GM08714 (cell line): ENCODE results near the gene PRELP.
"Not testable (repeated sequence)": the region's sequence is repeated elsewhere in the genome, so short reads cannot be mapped to it uniquely, and the experiment has no call there.

ENCODE experiments used
- H3K4me3 ChIP-seq: fragments of 200-500 bp; sonication (Bioruptor generic); 2 replicates; pipeline ENCODE4 v1.5.1; 2014; ENCODE audit warnings: mild to moderate bottlenecking, low read length, inconsistent platforms
- ZNF274 ChIP-seq: IDR thresholded peaks from 2 replicates; pipeline ENCODE4 v1.6.1; 2012; ENCODE audit warnings: mild to moderate bottlenecking, low read depth, low read length

The PRELP gene

DNA sequence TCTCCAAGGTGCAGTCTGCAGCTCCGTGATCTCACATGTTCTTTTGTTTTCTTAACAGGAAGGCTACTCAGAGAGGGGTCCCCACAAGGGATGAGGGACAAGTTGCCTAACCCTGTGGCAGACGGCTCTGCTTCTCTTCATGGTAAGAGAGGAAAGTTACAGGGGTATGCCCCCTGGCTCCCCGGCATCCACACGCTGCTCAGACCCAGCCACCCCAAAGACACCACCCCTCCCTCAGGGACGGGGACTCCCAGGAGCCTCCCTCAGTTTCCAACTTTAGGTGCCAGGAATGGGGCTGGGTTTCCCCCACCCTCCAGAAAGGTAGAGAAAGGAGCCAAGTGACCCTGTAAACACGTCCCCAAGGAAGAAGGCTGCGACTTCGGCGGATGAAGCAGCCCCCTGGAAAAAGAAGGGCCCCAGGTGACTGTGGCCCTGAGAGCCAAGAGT lies 38.0 kb downstream of the PRELP start:
- no peak overlapping the region for H3K4me3 ChIP-seq

DNA sequence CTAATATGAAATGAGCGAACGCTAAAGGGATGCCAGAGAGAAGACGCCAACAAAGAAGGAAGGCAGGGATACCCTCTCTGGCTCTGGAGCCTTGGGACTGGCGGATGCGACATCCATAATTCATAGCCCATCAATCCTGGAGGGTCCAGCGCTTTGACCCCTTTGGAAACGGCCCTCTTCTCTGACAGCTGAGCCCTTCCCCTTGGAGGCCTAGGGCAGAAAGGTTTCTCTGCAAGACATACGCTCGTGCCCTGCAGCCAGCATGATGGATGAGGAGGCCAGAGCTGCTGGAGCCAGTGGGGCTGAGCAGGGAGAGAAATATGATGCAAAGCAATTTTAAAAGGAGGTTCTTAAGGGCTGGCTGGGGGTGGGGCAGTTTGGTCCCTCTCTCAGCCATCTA lies 40.6 kb downstream of the PRELP start:
- TF ChIP-seq ZNF274 = no peak
- H3K4me3 ChIP-seq = no peak overlapping the region

More for the DNA sequence above, 38.0 kb downstream of the PRELP start:
- no peak for TF ChIP-seq ZNF274

DNA sequence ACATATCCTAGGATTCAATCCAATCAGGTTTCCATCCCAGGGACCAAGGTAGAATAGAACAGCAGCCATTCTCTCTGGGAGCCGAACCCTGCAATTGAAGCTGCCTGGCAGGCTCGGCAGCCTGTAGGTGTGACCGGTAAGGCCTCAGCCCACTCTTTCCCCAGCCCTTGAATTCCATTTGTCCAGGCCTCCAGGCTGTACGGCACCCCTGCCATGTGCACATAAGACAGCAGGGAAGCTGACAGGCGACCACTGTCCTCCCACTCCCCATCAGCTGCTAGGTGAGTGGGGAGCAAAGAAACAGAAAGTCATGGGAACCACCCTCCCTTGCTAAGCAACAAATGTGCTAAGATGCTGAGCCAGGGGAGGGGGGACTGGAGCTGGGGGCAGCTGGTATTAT lies 41.3 kb downstream of the PRELP start:
- TF ChIP-seq ZNF274 = no peak
- no peak overlapping the region for H3K4me3 ChIP-seq

DNA sequence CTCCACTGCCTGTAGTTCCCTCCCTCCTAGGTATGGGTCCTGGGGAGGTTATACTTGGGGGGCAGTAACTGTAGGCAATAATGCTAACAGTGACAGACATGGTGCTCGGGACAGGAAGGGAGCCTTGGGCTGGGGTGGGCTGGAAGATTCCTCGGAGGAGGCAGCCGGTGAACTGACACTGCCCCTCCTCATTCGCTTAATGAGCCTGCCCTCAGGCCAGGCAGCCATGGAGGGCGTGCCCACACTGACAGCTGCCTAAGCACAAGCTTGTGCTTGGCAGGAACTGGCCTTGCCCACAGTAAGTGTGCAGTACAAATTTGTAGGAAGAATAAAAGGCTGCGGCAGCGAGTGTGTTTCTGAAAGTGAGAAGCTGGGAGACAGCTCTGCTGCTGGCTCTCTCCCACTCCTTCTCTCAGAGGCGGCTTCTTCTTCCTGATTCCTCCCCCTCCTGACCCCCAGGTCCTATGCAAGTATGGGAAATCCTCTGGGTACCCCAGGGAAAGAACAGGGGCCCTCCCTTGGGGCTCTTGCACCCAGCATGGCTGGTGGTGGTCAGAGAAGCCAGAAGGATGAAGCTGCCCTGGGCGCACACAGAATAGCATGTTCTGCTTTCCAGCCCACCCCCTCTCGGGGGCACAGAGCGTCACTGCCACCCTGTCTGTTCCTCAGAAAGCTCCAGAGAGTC lies 42.0 kb downstream of the PRELP start:
- TF ChIP-seq ZNF274 = no peak
- no peak overlapping the region for H3K4me3 ChIP-seq

DNA sequence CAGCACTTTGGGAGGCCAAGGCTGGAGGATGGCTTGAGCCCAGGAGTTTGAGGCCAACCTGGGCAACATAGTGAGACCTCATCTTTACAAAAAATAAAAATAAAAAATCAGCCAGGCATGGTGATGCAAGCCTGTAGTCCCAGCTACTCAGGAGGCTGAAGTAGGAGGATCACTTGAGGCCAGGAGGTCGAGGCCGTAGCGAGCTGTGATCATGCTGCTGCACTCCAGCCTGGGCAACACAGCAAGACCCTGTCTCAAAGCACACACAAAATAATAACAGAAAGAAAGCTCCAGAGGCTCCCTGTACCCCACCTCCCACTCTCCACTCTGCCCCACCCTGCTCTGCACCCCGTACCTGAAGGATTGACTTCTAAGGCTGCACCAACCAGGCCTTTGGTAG lies 42.5 kb downstream of the PRELP start:
- H3K4me3 ChIP-seq = not testable (repeated sequence)

DNA sequence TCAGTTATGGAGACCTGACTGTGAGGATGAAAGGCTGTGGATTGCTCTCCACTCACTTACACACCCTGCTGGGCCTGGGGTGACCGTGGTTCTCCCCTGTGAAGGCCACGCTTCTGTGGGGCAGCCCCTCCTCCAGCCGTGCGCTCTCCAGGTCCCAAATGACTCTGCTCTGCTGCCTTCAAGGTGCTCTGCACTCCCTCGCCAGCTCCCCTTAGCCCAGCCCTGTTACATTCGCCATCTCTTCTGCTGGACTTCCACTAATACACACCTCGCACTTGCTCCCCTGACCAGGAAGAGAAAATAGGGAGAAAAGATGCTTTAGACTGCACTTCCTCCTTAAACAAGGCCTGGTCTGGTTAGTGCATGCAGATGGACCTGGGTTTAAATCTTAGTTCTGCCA lies 42.9 kb downstream of the PRELP start:
- no peak overlapping the region for H3K4me3 ChIP-seq
- TF ChIP-seq ZNF274 = no peak

DNA sequence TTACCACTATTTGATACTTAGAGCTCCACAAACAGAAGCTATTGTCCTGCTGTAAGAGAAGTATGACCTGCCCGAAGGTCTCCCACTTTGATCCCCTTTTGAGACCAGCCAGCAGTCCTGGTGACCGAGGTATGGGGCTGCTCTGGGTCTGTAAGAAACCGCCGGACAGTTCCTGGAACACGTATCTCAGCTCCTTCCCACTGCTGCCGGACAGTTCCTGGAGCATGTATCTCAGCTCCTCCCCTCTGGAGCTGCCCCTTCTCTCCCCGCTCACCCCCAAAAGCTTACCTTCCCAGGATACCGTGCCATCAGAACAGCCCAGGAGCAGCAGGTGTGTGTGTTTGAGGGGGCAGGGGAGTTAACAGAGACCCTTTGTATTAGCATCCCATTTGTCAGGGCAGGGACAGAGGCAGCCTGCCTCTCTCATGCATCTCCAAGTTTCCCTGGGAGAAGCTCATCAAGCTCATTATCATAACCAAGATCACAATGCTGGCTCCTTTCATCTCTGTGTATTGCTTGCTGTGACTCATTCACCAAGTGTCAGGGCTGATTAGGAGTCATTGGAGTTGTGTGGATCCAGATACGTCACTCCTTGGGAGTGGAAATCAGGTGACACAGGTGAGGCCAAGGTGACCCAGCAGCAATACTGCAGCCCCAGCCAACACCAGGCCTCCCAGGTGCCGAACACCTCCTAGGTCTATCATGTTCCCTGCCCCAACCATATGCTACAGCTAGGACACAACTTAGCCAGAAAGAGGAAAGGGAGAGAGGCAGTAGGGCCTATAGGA lies 43.6 kb downstream of the PRELP start:
- no peak for TF ChIP-seq ZNF274

DNA sequence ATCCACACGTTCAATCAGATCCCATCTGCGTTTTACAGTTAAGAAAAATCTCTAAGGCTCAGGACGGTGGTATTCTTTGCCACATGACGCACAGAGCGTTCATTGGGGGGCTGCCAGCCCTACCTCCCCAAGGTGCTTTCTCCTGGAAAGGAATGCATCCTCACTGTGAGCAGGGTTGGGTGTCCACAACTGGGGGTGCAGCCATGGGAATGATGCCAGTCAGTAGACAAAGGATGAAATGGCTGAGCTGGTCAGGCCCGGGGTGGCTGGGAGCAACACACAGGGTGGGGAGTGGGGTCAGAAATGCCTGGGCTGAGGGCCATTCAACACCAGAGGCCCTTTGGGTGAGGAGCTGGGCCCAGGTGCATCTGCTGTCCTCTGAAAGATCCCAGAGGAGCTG lies 44.3 kb downstream of the PRELP start:
- H3K4me3 ChIP-seq = no peak overlapping the region
- TF ChIP-seq ZNF274 = no peak

More for the DNA sequence above, 43.6 kb downstream of the PRELP start:
- H3K4me3 ChIP-seq = no peak overlapping the region

DNA sequence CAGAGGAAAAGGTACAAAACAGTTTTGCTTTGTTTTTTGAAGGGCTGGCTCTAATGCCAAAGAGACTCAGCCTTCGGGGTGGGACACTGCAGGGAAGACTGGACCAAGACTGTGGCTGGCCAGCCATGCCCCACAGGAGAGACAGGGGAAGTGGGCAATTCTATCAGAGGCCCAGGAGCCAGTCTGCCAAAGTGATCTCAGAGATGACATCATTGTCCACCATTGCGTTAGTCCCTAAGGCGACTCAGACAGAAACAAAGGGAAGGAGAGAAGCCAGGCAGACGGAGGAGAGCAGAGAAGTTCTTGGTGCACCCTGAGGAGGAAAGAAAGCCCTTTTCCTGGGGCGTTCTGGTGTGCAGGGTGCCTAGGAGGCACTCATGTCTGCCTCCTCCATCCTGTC lies 44.7 kb downstream of the PRELP start:
- TF ChIP-seq ZNF274 = no peak
- H3K4me3 ChIP-seq = no peak overlapping the region

DNA sequence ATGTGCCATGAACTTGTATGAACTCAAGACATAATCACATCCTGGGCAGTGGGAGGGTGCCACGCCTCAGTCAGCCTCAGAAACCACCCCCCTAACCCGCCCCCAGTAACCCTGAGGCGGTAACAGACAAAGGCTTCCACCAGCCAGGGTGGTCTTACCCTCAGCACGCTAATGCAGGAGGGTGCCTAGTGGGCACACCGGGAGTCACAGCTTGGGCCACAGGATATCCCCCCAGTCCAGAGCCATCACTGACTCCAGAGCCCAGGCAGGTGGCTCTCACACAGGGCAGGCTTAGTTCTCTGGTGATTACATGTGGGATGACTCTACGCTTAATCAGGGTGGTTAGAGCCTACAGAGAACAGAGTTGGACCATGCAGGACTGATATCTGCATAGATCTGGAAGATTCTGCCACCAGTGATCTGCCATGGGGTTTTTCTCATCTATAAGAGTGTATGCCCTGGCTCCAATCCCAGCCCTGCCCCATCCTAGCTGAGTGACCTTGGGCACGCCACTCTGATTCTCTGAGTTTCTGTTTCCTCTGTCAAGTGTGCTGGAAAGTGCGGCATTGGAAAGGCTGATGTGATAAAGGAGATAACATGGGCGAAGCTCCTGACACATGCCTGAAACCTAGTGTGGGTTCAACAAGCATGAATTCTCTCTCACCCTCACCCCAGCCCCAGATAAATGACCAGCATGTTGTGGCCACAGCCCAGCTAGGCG lies 45.6 kb downstream of the PRELP start:
- H3K4me3 ChIP-seq = no peak overlapping the region
- TF ChIP-seq ZNF274 = no peak

DNA sequence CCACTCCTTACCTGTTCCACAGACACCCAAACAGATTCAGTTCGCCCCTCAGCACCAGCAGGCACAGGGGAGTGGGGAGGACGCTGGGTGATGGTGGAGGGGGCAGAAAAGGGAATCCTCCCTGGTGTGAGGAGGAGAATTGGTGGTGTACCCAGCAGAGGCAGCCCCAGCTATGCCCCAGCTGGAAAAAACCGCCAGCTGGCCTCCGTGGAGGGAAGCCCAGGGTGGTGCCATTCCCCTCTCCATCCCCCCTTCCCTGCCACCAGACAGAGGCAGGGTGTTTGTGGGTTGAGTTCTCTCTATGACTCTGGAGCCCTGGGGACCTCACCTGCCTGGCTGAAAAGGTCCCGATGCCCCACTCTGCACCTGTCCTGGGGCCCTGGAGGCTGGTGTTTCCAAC lies 46.2 kb downstream of the PRELP start:
- TF ChIP-seq ZNF274 = no peak
- no peak overlapping the region for H3K4me3 ChIP-seq

DNA sequence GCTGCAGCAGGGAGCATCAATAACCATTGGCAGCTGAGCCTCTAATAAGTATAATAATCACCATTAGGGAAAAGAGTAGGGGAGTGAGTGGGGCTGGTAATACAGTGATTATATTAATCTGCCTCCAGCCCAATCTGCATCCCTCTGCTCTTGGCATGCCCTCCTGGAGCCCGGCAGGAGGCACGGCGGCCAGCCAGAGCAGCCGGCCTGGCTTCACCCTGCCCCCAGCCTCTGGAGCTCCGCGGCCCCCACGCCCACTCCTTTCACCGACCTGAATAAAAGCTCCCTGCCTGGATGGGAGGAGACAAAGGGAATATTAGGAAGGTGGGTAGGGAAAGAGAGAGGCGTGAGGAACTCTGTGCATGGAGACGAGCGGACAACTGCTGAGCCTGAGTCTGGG lies 46.6 kb downstream of the PRELP start:
- no peak for TF ChIP-seq ZNF274
- H3K4me3 ChIP-seq = no peak overlapping the region

DNA sequence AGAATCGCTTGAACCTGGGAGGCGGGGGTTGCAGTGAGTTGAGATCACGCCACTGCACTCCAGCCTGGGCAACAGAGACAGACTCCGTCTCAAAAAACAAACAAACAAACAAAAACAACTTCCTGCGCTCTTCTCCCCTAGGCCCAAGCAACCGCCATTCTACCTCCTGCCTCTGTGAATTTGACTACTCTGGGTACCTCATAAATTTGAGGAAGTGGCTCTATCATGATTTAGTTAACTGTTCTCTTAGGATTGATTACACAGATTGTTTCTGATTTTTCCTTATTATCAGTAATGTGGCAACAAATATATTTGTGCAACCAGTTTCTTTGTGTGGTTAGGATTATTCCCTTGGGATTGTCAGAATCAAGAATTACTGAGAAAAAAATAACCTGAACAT lies 48.1 kb downstream of the PRELP start:
- H3K4me3 ChIP-seq = no peak overlapping the region
- TF ChIP-seq ZNF274 = no peak

DNA sequence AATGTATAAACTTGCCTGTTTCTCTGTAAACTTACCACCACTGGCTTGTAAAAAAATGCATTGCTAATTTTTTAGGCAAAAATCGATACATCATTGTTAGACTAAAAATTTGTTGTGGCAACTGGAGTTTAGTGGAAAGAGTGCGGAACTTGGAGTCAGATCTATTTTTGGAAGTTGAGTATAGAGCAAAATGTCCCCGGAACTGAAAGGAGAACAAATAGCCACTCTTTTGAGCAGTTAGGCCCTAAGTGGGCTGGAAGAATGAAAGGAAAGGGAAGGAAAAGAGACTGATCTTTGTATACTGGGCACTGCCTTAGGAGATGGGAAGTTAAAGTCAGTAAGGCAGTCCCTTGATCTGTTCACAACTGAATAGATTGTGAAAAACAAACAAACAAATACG lies 48.5 kb downstream of the PRELP start:
- H3K4me3 ChIP-seq = no peak overlapping the region
- TF ChIP-seq ZNF274 = no peak

DNA sequence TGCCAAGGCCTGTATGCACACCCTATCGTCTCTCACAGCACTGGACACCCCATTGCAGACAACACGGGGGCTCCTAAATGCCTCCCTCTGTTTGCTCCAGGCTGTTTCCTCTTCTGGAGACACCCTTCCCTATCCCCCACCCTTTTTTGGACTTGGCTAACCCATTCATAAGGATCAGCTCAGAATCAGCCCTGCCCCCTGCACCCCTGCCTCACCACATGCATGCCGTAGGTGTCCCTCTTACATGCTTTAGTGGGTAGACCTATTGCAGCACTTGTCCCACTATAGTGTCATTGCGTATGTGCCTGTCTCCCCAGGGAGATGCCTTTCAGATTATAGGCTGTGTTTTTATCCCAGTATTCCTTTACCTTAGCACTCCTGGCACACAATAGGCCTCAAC lies 49.2 kb downstream of the PRELP start:
- no peak for TF ChIP-seq ZNF274
- H3K4me3 ChIP-seq = no peak overlapping the region
